SK-N-SH (cell line): ENCODE data around the gene DAPP1.

Experiments
- CHD2 ChIP-seq: fragments of 150-350 bp; IDR thresholded peaks from 2 replicates; pipeline ENCODE4 v1.6.1; 2018; ENCODE audit warnings: low read length; ENCODE audit not compliant: partially characterized antibody
- CTCF ChIP-seq: fragments of 200-600 bp; sonication (generic); IDR thresholded peaks from 2 replicates; pipeline ENCODE4 v1.6.1; 2017; ENCODE audit warnings: antibody characterized with exemption, mild to moderate bottlenecking, moderate library complexity
- EZH2phosphoT487 ChIP-seq: fragments of 200-600 bp; sonication (generic); IDR thresholded peaks from 2 replicates; pipeline ENCODE4 v1.6.1; 2017; ENCODE audit warnings: low read depth, mixed run types, mild to moderate bottlenecking, antibody characterized with exemption, moderate library complexity, borderline replicate concordance
- FOXJ3 ChIP-seq: sonication (generic); formaldehyde crosslinking; IDR thresholded peaks from 2 replicates; pipeline ENCODE4 v1.5.1; 2020; ENCODE audit warnings: mild to moderate bottlenecking, missing genetic modification reagents
- FOXM1 ChIP-seq: IDR thresholded peaks from 2 replicates; pipeline ENCODE4 v1.4.0; 2012; ENCODE audit warnings: low read depth, mild to moderate bottlenecking
- JUND ChIP-seq: IDR thresholded peaks from 2 replicates; pipeline ENCODE4 v1.4.0; 2012
- MAX ChIP-seq: IDR thresholded peaks from 2 replicates; pipeline ENCODE4 v1.4.0; 2012; ENCODE audit warnings: low read depth
- POLR2AphosphoS5 ChIP-seq: IDR thresholded peaks from 2 replicates; pipeline ENCODE4 v1.6.1; 2012; ENCODE audit warnings: low read depth, low read length
- SIN3A ChIP-seq: IDR thresholded peaks from 2 replicates; pipeline ENCODE4 v1.6.1; 2012; ENCODE audit warnings: low read depth, mild to moderate bottlenecking, low read length, moderate library complexity, borderline replicate concordance
- USF1 ChIP-seq: IDR thresholded peaks from 2 replicates; pipeline ENCODE4 v1.4.0; 2012; ENCODE audit warnings: low read depth, borderline replicate concordance
- YY1 ChIP-seq: IDR thresholded peaks from 2 replicates; pipeline ENCODE4 v1.4.0; 2012; ENCODE audit warnings: low read depth, mild to moderate bottlenecking

- TF ChIP-seq YY1 (no peak), CTCF (no peak), FOXM1 (no peak), EZH2phosphoT487 (no peak), MAX (no peak), POLR2AphosphoS5 (no peak), JUND (no peak), SIN3A (no peak), CHD2 (no peak), FOXJ3 (CRISPR knock-in tag) (no peak), USF1 (no peak)
Measured at GRCh38 chr4:99810536-99810935, 6.1 kb upstream of the DAPP1 start.
